Measurements from ENCODE around the gene TUBD1.

- TF ChIP-seq CTCF (IDR thresholded peaks at IDR 0.05) (no peak), POLR2A (IDR thresholded peaks at IDR 0.05) (no peak), EP300 (IDR thresholded peaks at IDR 0.05) (no peak)
Observed at GRCh38 chr17:59832883-59833379, 59.8 kb downstream of the TUBD1 start.

Data from ovary (tissue), 3 donors.